ENCODE measurements around the gene POLR2H.
"Not testable (repeated sequence)": the region's sequence is repeated elsewhere in the genome, so short reads cannot be mapped to it uniquely, and the experiment has no call there.

Gene POLR2H

DNA sequence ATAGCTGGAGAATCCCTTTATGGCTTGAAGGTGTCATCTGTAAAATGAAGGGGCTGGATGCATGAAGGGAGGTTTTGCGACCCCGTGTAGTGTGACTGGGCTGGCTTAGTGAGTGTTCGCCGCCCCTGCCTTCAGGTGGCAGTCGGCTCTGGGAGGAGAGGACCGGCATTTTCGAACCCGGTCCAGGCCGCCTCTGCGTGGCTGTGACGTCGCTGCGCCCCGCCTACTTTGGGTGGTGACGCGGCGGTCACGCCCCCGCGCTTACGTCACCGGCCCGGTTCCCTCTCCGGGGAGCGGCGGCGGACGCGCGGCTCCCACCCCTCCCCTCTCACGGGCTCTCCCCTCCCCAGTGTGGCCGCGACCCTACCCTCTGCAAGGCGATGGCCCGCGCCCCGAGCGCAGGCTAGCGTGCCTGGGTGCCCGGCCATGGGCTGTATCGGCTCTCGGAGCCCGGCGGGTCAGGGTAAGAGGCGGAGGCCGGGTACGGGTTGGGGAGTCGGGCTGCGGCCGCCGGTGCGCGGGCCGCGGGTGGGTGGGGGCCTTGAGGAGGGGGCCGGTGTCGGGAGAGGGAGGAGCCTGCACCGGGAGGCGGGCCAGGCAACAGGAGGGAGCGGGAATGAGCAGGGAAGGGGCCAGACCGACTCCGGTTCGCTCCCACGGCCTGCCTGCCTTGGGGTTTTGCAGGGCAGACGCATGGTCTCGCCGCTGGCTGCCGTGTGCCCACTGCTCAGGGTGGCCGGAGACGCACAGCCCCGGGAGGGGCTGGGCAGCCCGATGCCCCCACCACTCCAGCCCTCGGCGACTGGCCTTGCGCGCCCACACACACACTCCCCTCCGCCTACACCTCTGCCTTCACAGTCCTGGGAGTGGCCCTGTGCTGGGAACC is 25.6 kb upstream of the POLR2H start:
- peak; percentile 92 for DNase-seq

DNA sequence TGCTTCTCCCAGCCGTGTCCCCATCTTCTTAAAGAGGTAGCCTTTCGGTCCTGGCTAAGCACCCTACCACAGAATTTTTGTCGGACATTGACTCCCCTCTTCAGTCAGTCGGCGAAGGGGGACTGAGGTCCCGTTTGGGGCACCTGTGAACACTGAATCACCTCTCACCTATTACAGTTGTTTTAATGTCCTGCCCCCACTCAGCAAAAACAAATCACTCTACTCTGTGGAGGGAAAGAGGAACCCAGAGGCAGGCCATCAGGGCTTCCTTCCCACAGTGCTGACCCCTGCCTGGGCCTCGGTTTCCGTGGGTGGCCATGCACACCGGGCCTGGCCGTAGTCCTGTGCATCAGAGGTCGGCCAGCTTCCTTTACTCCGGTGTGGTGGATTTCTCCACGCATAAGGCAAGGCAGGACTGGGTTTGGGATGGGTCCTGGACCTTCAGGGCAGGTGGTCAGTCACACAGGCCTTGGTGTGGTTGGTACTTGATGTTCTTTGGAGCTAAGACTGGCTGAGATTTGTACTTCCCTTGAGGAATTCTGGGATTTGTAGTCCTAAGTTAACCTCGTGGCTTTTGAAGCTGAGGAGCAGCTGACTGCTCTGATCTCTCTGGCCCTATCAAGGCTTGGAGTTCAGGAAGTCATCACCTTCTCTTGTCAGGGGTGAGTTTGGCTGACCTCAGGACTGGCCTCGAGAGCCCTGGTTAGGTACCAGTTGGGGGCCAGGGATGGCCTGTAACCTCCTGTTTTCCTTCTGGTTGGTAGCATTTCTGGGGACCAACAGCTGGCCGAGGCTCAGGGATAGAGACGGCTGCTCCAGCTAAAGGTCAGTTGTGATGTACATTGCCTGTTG is 24.7 kb upstream of the POLR2H start:
- DNase-seq, result peak; percentile 57

DNA sequence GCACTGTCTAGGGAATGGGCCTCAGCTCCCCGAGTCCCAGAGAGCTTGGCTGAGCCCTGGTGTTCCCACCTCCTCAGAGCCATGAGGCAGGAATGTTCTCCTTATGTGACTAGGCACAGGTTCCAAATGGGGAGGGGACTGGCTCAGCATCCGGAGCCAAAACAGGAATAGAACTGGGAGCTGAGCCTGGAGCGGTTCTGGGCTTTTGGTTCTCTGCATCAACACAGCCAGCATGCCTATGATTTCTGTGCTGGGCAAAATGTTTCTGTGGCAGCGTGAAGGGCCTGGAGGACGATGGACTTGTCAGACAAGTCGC is 24.2 kb upstream of the POLR2H start, which contains the start of gene FAM131A:
FAM131A (plus strand) TSS at position 202 of the 316 bp plus-strand sequence; CDS start at position 233, 31 bp downstream.
- peak; percentile 86 for DNase-seq

DNA sequence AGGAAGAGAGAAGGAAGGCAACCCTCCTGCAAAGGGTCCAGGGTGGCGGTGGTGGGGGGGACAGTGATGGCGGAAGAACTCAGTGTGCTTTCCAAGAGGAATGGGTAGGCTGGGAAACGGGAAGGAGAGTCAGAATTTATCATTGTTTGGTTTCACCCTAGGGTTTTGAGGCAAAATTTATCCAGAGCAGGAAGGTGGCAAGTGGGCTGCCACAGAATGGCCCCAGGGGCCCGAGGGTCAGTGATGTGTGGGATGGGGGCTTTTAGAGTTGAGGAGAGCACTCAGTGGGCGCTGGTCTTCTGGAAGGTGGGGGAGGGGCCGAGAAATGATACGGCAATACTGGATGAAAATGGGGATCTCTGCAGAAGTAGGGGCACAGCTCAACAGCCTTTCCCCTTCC is 23.5 kb upstream of the POLR2H start:
- no peak for DNase-seq

DNA sequence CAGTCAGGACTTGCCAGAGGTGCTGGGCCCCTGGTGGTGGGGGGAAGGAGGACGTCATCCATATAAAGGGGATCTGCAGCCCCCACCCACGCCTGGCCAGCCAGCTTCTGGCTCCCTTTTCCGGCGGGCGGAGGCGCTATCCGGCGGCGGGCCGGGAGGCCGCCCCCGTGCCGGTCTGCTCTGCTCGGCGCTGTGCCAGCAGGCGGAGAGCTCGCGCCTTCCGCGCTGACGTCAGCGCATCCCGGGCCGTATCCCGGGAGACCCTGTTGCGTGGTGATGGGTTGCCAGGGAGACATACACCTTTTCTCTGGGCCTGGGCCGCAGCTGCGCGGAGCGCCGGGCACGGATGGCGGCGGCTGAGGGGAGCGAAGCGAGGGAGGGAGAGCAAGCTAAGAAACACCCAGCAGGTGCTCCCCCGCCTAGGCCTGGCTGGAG is 23.0 kb upstream of the POLR2H start:
- DNase-seq, result peak; percentile 93

DNA sequence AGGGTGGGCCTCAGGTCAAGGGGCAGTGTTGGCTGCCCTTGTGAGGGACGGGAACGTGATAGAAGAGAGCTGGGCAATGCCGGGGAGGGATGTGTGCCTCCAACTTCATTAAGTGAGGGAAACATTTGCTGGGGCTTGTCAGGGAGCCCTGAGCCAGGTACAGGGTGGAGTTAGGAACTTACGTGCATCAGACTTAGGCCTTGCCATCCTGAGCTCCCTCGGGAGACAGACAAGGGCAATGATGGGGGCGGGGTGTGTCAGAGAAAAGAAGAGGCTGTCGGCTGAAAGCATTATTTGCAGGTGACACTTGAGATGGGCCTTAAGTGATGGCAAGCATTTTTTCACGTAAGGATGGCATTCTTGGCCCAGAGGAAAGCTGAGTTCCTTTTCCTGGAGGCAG is 22.5 kb upstream of the POLR2H start:
- no peak for DNase-seq

DNA sequence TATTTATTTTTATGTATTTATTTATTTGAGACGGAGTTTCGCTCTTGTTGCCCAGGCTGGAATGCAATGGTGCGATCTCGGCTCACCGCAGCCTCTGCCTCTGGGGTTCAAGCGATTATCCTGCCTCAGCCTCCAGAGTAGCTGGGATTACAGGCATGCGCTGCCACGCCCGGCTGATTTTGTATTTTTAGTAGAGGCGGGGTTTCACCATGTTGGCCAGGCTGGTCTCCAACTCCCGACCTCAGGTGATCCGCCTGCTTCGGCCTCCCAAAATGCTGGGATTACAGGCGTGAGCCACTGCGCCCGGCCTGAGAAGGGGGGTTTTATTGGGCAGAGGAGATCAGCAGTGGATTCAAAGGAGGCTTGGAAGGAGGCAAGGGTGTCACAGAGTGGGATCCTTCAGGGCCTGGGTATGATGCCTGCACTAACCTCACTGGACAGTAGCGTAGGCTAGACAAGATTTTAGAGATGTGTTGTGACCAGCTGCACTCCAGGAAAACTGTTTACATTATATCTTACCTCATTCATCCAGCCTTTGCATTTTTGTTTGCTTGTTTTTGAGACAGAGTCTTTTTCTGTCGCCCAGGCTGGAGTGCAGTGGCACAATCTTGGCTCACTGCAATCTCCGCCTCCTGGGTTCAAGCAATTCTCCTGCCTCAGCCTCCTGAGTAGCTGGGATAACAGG is 21.9 kb upstream of the POLR2H start:
- not testable (repeated sequence) for DNase-seq

DNA sequence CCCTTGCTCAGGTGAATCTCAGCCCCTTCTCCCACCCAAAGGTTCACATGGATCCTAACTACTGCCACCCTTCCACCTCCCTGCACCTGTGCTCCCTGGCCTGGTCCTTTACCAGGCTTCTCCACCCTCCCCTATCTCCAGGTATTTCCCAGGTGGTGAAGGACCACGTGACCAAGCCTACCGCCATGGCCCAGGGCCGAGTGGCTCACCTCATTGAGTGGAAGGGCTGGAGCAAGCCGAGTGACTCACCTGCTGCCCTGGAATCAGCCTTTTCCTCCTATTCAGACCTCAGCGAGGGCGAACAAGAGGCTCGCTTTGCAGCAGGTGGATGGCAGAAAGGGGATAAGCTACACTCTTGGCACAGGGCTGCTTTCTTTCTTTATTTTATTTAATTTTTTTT is 19.6 kb upstream of the POLR2H start:
- no peak for DNase-seq

DNA sequence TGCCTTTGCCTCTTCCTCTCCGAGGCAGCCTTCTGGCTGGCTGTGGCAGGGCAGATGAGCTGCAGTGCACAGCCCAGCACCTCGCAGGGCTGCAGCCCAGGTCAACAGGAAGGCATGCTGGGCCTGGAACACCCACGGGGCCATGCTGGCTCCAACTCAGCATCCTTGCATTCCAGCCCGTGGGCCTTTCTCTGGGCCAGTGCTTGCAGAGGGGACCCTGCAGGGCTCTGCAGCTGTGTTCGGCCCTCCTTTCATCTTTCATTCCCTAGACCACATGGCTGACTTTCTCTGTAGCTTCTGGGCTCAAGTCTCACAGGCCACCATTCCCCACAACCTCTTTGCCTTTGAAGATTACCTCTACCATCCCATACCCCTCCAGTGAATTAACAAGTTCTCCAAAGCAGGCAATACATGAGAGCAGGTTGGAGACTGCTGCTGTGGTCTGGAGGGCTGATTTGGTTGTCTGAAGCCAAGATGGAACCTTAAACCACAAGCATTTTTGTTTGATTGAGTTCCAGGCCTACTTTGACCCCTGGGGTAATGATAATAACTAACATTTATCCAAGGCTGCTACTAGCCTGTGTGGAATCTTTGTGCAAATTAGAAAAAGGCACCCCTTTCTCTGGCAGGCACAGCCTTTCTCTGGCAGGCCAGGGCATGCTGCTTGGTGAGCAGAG is 18.2 kb upstream of the POLR2H start:
- DNase-seq, result no peak

DNA sequence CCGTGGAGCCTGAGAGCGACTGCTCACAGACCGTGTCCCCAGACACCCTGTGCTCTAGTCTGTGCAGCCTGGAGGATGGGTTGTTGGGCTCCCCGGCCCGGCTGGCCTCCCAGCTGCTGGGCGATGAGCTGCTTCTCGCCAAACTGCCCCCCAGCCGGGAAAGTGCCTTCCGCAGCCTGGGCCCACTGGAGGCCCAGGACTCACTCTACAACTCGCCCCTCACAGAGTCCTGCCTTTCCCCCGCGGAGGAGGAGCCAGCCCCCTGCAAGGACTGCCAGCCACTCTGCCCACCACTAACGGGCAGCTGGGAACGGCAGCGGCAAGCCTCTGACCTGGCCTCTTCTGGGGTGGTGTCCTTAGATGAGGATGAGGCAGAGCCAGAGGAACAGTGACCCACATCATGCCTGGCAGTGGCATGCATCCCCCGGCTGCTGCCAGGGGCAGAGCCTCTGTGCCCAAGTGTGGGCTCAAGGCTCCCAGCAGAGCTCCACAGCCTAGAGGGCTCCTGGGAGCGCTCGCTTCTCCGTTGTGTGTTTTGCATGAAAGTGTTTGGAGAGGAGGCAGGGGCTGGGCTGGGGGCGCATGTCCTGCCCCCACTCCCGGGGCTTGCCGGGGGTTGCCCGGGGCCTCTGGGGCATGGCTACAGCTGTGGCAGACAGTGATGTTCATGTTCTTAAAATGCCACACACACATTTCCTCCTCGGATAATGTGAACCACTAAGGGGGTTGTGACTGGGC is 16.8 kb upstream of the POLR2H start:
- DNase-seq, result no peak

DNA sequence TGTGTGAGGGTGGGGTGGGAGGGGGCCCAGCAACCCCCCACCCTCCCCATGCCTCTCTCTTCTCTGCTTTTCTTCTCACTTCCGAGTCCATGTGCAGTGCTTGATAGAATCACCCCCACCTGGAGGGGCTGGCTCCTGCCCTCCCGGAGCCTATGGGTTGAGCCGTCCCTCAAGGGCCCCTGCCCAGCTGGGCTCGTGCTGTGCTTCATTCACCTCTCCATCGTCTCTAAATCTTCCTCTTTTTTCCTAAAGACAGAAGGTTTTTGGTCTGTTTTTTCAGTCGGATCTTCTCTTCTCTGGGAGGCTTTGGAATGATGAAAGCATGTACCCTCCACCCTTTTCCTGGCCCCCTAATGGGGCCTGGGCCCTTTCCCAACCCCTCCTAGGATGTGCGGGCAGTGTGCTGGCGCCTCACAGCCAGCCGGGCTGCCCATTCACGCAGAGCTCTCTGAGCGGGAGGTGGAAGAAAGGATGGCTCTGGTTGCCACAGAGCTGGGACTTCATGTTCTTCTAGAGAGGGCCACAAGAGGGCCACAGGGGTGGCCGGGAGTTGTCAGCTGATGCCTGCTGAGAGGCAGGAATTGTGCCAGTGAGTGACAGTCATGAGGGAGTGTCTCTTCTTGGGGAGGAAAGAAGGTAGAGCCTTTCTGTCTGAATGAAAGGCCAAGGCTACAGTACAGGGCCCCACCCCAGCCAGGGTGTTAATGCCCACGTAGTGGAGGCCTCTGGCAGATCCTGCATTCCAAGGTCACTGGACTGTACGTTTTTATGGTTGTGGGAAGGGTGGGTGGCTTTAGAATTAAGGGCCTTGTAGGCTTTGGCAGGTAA is 16.0 kb upstream of the POLR2H start:
- DNase-seq, result peak; percentile 55

DNA sequence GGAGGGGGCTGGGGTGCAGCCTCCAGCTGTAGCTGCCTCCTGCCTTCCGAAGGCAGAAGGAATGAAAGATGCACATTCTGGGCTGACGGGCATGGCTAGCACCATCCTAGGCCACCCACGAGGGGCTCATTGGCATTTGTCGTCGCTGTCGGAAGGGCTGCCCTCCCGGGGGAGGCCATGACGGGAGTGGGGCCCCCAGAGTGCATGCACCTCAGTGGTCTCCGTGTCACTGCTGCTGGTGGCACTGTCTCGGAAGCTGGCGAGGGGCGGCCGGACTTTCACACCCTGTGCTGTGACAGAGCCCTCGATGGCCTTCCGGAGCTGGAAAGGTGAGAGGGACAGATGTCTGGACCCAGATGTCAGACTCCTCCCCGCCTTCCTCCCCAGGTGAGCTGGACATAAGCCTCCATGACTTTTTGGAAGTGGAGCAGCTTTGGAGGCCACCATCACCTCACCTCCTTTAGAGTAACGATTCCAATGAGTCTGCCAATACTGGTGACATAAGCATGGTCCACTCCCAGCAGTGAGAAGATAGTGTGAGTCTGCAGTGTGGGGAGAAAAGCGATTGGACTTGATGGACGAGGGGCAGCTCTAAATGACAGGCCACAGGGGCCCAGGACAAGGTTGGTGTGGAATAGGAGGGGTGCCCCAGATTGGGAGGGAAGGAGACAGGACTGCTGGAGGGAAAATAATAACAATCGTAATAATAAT is 14.9 kb upstream of the POLR2H start:
- no peak for DNase-seq

DNA sequence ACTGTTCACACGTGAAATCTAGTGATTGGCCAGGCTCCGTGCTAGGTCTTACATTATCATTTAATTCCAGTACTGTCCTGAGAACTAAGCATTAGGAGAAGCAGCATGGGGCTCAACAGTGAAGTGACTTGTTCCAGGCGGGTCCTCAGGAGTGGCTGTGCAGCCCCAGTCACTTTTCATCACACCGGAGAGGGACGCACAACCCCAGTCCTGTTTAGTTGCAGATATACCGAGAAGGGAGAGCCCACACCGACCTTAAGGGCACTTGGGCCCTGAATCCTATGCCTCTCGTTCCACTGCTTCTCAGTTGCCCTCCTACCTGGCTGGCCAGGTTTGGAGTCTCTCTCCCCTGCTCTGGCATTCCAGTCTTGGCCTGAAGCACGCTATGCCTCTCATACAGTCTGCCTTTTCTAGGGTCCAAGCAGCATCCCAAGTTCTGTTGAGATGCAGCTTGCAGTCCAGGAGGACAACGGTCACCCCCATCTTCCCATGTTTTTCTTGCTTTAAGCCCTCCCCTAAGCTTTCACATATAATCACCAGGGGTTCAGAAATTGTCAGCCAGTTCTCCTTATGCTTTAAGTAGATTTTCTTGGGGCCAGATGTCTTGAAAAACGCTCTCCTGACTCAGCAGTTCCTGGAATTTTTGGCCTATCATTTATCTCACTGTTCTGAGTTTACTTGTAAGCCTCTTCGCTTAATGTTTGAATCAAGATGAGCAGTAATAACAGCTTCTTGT is 14.0 kb upstream of the POLR2H start:
- no peak for DNase-seq

DNA sequence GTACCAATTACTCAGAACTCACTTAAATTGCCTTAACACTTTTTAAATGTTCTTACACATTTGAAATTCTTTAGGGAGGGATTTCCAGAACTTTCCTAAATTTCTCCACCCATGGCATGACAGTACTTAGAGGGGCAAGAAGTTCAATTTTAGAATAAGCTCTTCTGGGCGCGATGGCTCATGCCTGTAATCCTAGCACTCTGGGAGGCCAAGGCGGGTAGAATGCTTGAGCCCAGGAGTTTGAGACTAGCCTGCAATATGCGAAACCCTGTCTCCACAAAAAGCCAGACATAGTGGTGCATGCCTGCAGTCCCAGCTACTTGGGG is 13.5 kb upstream of the POLR2H start:
- no peak for DNase-seq

DNA sequence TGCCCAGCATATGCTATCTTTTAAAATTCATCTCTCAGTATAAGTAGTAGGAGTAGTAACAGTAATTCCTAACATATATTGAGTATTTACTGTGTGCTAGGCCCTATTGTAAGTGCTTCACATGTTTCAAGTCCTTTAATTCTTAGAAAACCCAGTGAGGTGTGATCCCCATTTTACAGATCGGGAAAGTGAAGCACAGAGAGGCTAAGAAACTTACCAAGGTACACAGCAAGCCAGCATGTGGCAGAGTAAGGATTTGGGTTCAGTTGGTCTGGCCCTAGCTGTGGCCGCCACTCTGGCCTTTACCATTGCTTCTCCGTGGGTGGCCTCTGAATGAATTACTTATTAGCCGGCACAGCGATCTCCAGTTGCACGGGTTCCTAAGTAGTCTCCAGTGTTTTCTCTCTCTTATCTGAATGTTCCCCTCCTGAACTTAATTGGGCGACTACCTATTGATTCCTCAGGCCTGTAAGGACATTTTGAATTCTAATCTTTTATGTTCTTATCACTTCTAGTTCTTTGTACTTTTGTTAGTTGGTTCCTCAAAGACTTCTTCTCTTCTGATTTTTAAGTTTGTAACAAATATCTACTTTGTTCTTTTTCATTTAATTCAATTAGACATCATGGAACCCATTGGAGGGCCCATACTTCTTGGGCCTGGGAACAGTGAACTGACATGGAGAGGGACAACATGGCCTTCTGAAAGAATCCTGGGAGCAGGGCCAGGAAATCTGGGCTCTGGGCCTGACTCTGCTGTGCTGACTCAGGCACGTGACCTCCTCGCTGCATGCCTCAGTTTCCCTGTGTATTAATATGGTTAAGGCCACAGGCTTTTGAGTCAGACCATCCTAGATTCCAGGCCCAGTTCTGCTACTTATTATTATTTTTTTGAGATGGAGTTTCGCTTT is 11.7 kb upstream of the POLR2H start:
- no peak for DNase-seq

DNA sequence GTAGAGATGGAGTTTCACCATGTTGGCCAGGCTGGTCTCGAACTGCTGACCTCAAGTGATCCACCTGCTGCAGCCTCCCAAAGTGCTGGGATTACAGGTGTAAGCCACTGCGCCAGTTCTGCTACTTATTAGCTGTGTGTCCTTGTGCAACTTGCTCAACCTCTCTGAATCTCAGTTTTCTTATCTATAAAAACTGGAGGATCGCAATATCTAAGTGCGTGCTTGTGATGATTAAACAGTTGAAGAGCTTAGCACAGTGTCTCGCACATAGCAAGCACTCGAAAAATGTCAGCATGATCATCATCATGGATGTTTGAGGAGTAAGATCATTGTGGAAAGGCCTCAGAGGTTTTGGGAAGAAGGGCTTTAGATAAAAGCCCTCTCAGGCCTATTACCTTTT is 10.9 kb upstream of the POLR2H start:
- DNase-seq, result no peak

DNA sequence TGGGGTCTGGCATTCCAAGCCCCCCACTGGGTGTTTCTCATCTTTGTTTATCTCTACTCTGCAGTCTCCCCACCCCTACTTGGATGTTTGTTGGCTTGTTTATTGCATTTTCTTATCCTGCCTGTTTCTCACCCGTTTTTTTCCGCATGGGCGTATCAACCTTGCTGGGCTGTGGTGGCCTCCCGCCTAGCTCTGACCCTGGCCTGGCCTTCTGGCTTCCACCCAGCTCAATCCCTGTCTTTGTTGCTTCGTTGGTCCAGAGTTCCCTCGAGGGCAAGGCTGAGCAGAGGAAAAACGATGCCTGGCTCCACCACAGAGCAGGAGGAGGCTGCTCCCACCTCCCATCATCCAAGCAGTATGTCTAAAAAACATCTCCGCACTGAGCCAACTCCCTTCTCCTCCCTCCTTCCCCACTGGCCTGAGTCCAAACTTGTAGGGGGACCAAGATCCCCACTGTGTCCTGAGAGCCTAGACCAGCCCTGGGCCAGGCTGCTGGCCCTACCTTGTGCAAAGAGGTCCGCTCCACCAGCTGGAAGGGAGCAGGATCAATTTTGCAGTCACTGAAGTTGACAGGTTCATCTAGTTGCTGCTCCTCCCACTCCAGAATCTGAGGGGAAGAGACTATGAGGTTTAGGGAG is 9.9 kb upstream of the POLR2H start:
- DNase-seq, result no peak

DNA sequence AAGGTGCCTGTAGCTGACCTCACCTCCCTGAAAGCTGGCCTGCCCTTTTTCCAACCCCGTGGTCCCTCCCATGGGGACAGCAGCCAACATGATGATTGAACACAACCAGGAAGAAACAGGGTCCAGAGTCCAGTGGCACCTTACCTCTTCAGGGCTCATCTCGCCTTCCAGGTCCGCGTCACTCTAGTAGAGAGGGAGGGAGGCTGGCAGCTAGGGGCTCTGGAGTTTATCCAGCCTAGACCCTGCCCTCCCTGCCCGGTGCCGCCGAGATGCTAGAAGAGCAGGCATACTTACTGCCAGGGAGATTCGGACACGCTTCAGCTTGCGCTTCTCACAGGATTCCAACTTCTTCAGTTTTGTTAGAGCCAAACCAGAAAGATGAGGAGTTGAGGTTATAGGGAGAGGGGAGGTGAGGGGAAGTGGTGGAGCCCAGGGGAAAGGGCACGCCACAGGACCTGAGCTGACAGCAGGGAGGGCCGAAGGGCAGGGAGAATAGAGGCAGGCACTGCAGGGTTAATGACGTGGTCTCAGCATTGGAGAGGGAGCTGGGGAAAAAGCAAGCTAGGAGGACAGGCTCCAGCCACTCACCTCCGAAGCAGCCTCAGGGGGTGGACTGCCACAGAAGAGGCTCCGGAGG is 9.2 kb upstream of the POLR2H start:
- DNase-seq, result no peak

All from right hindlimb (tissue), 1 donor.